Keratinocyte (primary cell): Measurements from ENCODE around the gene DNAH12.
"Not testable (repeated sequence)": the region's sequence is repeated elsewhere in the genome, so short reads cannot be mapped to it uniquely, and the experiment has no call there.

ENCODE experiments used
- CTCF ChIP-seq, 3 experiments: IDR thresholded peaks in 1 of 3; conservative IDR thresholded peaks in 1 of 3; optimal IDR thresholded peaks in 1 of 3; 2 replicates in 2 of 3; 3 replicates in 1 of 3; pipeline versions ENCODE3 to v1.5.1; 2011; ENCODE audit warnings: low read length in 3 of 3, mild to moderate bottlenecking in 3 of 3, moderate library complexity in 2 of 3, control low read depth in 1 of 3, inconsistent platforms in 1 of 3; ENCODE audit not compliant: insufficient read depth in 2 of 3; ENCODE audit errors: extremely low read depth in 1 of 3
- EZH2 ChIP-seq: IDR thresholded peaks from one replicate; pipeline ENCODE4 v1.6.1; 2012; ENCODE audit warnings: inconsistent platforms, mild to moderate bottlenecking, low read length, moderate library complexity

- not testable (repeated sequence) for TF ChIP-seq CTCF (optimal IDR thresholded peaks at IDR 0.05 in 1 of 3, IDR thresholded peaks at IDR 0.05 in 1 of 3, conservative IDR thresholded peaks at IDR 0.05 in 1 of 3; ENCODE audit: extremely low read depth in 1 of 3, insufficient read depth in 2 of 3, low read length in 3 of 3); EZH2
These were observed 187.9 kb downstream of the DNAH12 start for GRCh38 chr3:57356275-57356674.
